ENCODE measurements around the gene NOS2.

DNA sequence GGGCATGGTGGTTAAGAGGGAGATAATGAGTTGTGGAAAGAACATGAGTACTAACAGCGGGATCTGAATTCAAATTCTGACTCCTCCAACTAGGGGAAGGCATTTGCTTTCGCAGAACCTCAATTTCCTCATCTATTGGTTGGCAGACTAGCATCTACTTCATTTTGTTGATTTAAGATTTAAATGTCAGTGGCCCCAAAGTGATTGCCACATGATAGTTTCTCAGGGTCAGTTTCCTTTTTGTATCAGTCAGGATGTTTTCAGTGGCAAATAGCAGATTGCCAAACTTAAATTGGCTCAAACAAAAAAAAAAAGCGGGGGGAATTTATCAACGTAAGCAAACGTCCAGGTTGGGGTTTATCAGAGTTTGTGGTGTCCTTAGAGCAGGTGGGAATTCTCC lies 25.1 kb upstream of the NOS2 start:
- TF ChIP-seq, protein P1, sequence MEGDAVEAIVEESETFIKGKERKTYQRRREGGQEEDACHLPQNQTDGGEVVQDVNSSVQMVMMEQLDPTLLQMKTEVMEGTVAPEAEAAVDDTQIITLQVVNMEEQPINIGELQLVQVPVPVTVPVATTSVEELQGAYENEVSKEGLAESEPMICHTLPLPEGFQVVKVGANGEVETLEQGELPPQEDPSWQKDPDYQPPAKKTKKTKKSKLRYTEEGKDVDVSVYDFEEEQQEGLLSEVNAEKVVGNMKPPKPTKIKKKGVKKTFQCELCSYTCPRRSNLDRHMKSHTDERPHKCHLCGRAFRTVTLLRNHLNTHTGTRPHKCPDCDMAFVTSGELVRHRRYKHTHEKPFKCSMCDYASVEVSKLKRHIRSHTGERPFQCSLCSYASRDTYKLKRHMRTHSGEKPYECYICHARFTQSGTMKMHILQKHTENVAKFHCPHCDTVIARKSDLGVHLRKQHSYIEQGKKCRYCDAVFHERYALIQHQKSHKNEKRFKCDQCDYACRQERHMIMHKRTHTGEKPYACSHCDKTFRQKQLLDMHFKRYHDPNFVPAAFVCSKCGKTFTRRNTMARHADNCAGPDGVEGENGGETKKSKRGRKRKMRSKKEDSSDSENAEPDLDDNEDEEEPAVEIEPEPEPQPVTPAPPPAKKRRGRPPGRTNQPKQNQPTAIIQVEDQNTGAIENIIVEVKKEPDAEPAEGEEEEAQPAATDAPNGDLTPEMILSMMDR (IDR thresholded peaks at IDR 0.05): no peak
- TF ChIP-seq POLR2A (IDR thresholded peaks at IDR 0.05): no peak

All from gastroesophageal sphincter (tissue), 3 donors.